ENCODE results near the gene EIF3A. TPM values are rescaled to one million over a fixed set of nuclear protein-coding genes. Genes with fewer than 3 reads are reported as not detected.

EIF3A gene
- total and polyA plus RNA-seq, 2 of the 8 experiments (the other 6 are each of a cell fraction or from before 2014, with no cell fraction given), result 26.8 to 209 TPM

GRCh38 chr10:119028900-119029612, 51.6 kb downstream of the EIF3A start:
- Histone ChIP-seq H3K36me3 (ENCODE audit: control insufficient read depth in 2 of 4, insufficient read depth in 4 of 4, low read length in 3 of 4) (peaks cover 3 to 9% (median 4%) of the 10 kb centered on the region in 4 experiments; a peak in 5 of 8 replicates), H3K14ac (ENCODE audit: insufficient read length) (no peak overlapping the region), H2AFZ (ENCODE audit: low read length) (peak overlapping the region; percentile 63; the same call in 1 of the 2 replicates), H4K20me1 (replicated peaks in 1 of 2; ENCODE audit: control insufficient read depth in 1 of 2, insufficient read depth in 2 of 2, low read length in 2 of 2) (peaks cover 7 to 8% of the 10 kb centered on the region in 2 experiments), H4K91ac (replicated peaks; ENCODE audit: insufficient read length, low read length) (no peak overlapping the region), H2AK5ac (ENCODE audit: low read depth, low read length) (no peak overlapping the region), H3K4ac (replicated peaks; ENCODE audit: insufficient read length, low read depth, low read length) (no peak overlapping the region), H3K27me3 (replicated peaks in 1 of 4; ENCODE audit: control insufficient read depth in 3 of 4, extremely low read depth in 1 of 4, insufficient read depth in 3 of 4, low read length in 3 of 4) (no peaks in the 10 kb centered on the region), H4K8ac (ENCODE audit: extremely low read depth, insufficient read depth, low read length) (peak overlapping the region; percentile 86; the same call in 1 of the 2 replicates), H3K4me1 (replicated peaks in 1 of 4; ENCODE audit: control insufficient read depth in 3 of 4, insufficient read depth in 4 of 4, low read length in 3 of 4) (peaks cover 0 to 3% (median 1%) of the 10 kb centered on the region in 4 experiments; a peak in 4 of 7 replicates), H2BK15ac (ENCODE audit: low read length) (no peak overlapping the region), H2BK20ac (ENCODE audit: low read length) (no peak overlapping the region), H3K79me1 (ENCODE audit: low read depth, low read length) (no peaks in the 10 kb centered on the region), H3K23ac (ENCODE audit: insufficient read length) (no peak overlapping the region), H3K4me2 (ENCODE audit: insufficient read depth in 1 of 2, low read depth in 2 of 2, low read length in 2 of 2) (peak overlapping the region; percentile 68 to 75), H2BK5ac (ENCODE audit: low read depth, low read length) (no peak overlapping the region), H2BK120ac (replicated peaks; ENCODE audit: low read depth, low read length) (no peak overlapping the region), H3K4me3 (ENCODE audit: extremely low read depth in 1 of 4, insufficient read depth in 2 of 4, low read depth in 3 of 4, low read length in 4 of 4) (peak overlapping the region; percentile 34 to 59 (median 47)), H3K9me3 (ENCODE audit: insufficient read depth in 2 of 2, low read depth in 1 of 2, low read length in 1 of 2) (no peaks in the 10 kb centered on the region), H3K9ac (replicated peaks in 1 of 4; ENCODE audit: extremely low read depth in 1 of 4, low read depth in 3 of 4, low read length in 3 of 4) (0 out of 7 replicates have a peak overlapping the region, but pooled peaks of 1 of the 4 experiments have one; percentile 11), H3K79me2 (ENCODE audit: control insufficient read depth in 1 of 2, insufficient read depth in 2 of 2, low read length in 2 of 2) (no peaks in the 10 kb centered on the region), H3K23me2 (ENCODE audit: low read depth, low read length) (peaks cover 9% of the 10 kb centered on the region), H2BK12ac (ENCODE audit: low read depth, low read length) (no peak overlapping the region), H3K18ac (ENCODE audit: extremely low read depth, low read length) (no peak overlapping the region), H3K56ac (replicated peaks; ENCODE audit: insufficient read length, low read depth, low read length) (no peak overlapping the region), H3K27ac (ENCODE audit: low read depth, low read length) (no peak overlapping the region), H4K5ac (ENCODE audit: insufficient read length, low read depth, low read length) (no peak overlapping the region)
- WGBS, 2 experiments (ENCODE audit: extremely low coverage in 1 of 2, insufficient coverage in 1 of 2, insufficient read length in 1 of 2, insufficient replicate concordance in 2 of 2, low coverage in 1 of 2, low lambda C conversion rate in 2 of 2, missing lambda C conversion rate in 1 of 2), result 5% methylated on average over 31 of the region's 68 CpGs; no CpG with 5 or more reads in 1 of the 2 experiments
- no peak for FAIRE-seq
- ChIA-PET POLR2A (ENCODE audit: partially characterized antibody) (interaction anchor here (0.6 to 4.7 kb wide), 7 partner anchors 7 to 274 kb away, joined by 3 to 30 read pairs (median 4); partner anchors contain the start of genes CACUL1, DENND10 and EIF3A), CTCF (ENCODE audit: partially characterized antibody) (no interaction called here)
- peak; percentile 88 to 95 for DNase-seq (ENCODE audit: low read depth in 1 of 2, low spot score in 2 of 2)
- TF ChIP-seq TAF1 (IDR thresholded peaks at IDR 0.05; ENCODE audit: low read depth, low read length) (peak; percentile 42; the same call in 1 of the 2 replicates), KDM1A (IDR thresholded peaks at IDR 0.05; ENCODE audit: borderline replicate concordance, low read length) (peak; percentile 86; the same call in 1 of the 2 replicates), RBBP5 (IDR thresholded peaks at IDR 0.05; ENCODE audit: borderline replicate concordance, low read depth, low read length) (0 out of 2 replicates have a peak, but pooled peaks have one; percentile 11), CHD2 (IDR thresholded peaks at IDR 0.05; ENCODE audit: low read length) (no peak), KDM4A (IDR thresholded peaks at IDR 0.05; ENCODE audit: low read depth, low read length, severe bottlenecking) (no peak), CBX8 (IDR thresholded peaks at IDR 0.05; ENCODE audit: borderline replicate concordance, low read depth, low read length) (no peak), TCF12 (IDR thresholded peaks at IDR 0.05; ENCODE audit: low read depth, low read length) (0 out of 2 replicates have a peak, but pooled peaks have one; percentile 4), POLR2A (IDR thresholded peaks at IDR 0.05; ENCODE audit: control extremely low read depth in 1 of 2, low read depth in 2 of 2, low read length in 2 of 2) (0 out of 3 replicates have a peak, but pooled peaks of 1 of the 2 experiments have one; percentile 46), TBP (IDR thresholded peaks at IDR 0.05; ENCODE audit: low read depth, low read length) (peak; percentile 11; the same call in 1 of the 2 replicates), POLR2AphosphoS5 (IDR thresholded peaks at IDR 0.05; ENCODE audit: low read depth, low read length) (no peak)
